COR-L47 (cell line): ENCODE data around the gene STRAP.
"Not testable (repeated sequence)": the region's sequence is repeated elsewhere in the genome, so short reads cannot be mapped to it uniquely, and the experiment has no call there.

Source experiments
- DNase-seq: peaks from one replicate; lab custom pipeline; 2025; lab: John Stamatoyannopoulos, UW

The STRAP gene

GRCh38 chr12:15928346-15928745 is 46.2 kb downstream of the STRAP start:
- DNase-seq, result no peak

- peak; percentile 12 for DNase-seq
Measured at GRCh38 chr12:15928870-15929571, 46.8 kb downstream of the STRAP start.

- no peak for DNase-seq
Measured at GRCh38 chr12:15931590-15932053, 49.4 kb downstream of the STRAP start.

- no peak for DNase-seq
Measured at GRCh38 chr12:15932327-15932726, 50.1 kb downstream of the STRAP start.

- DNase-seq, result no peak
Measured at GRCh38 chr12:15932971-15933370, 50.8 kb downstream of the STRAP start.

- DNase-seq, result no peak
Measured at GRCh38 chr12:15933751-15934150, 51.6 kb downstream of the STRAP start.

- DNase-seq, result no peak
Measured at GRCh38 chr12:15936751-15937150, 54.6 kb downstream of the STRAP start.

- DNase-seq, result no peak
Measured at GRCh38 chr12:15937902-15938301, 55.7 kb downstream of the STRAP start.

- no peak for DNase-seq
Measured at GRCh38 chr12:15939111-15939510, 56.9 kb downstream of the STRAP start.

- no peak for DNase-seq
Measured at GRCh38 chr12:15942475-15942874, 60.3 kb downstream of the STRAP start.

- DNase-seq, result not testable (repeated sequence)
Measured at GRCh38 chr12:15943519-15943918, 61.3 kb downstream of the STRAP start.

- DNase-seq, result not testable (repeated sequence)
Measured at GRCh38 chr12:15948461-15948860, 66.3 kb downstream of the STRAP start.
